Peyer's patch (tissue), 4 donors: Measurements from ENCODE around the gene TBC1D17. TPM values are rescaled to one million over a fixed set of nuclear protein-coding genes. Genes with fewer than 3 reads are reported as not detected.
A peak's percentile ranks its signal among the peaks of the same experiment; 100 is the strongest.

Experiments used
- DNase-seq, 3 donors: peaks; one replicate each; pipeline ENCODE4 v3.0.0-alpha.2; 2017 to 2019
- H3K27ac ChIP-seq, 4 donors: fragments of 200-600 bp; sonication (generic); one replicate each; pipeline ENCODE4 v1.5.1; 2016 to 2019
- H3K27me3 ChIP-seq, 2 donors: fragments of 200-600 bp; sonication (generic); one replicate each; pipeline ENCODE4 v1.5.1; 2019
- H3K36me3 ChIP-seq, 3 donors: fragments of 200-600 bp; sonication (generic); one replicate each; pipeline ENCODE4 v1.5.1; 2016 to 2019
- H3K4me1 ChIP-seq, 4 donors: fragments of 200-600 bp; sonication (generic); one replicate each; pipeline ENCODE4 v1.5.1; 2016 to 2019
- H3K4me3 ChIP-seq, 4 donors: fragments of 200-600 bp; sonication (generic); 1 replicate in 3 of 4; 2 replicates in 1 of 4; pipeline ENCODE4 v1.5.1; 2016 to 2019; ENCODE audit warnings: mild to moderate bottlenecking in 1 of 4
- H3K9me3 ChIP-seq, 4 donors: fragments of 200-600 bp; sonication (generic); one replicate each; pipeline ENCODE4 v1.5.1; 2016 to 2019; ENCODE audit warnings: mild to moderate bottlenecking in 1 of 4
- CTCF ChIP-seq, 6 experiments: fragments of 450-650 bp in 4 of 6; fragments of 200-600 bp in 2 of 6; sonication (generic) in 1 of 6; IDR thresholded peaks; one replicate each; pipeline ENCODE4 v1.5.1; 2017 to 2019; ENCODE audit warnings: antibody characterized with exemption in 6 of 6, mild to moderate bottlenecking in 3 of 6, moderate library complexity in 1 of 6
- POLR2A ChIP-seq, 2 donors: fragments of 450-650 bp; IDR thresholded peaks; one replicate each; pipeline ENCODE4 v1.5.1; 2017; ENCODE audit warnings: antibody characterized with exemption in 2 of 2, mild to moderate bottlenecking in 2 of 2, moderate library complexity in 2 of 2
- total RNA-seq, 4 donors: library from RNA; depleted of rRNA; stranded (reverse); fragments of >200 nt; gene quantifications; one replicate each; pipeline ENCODE4 v1.1.0, GENCODE V29; 2016

Gene TBC1D17
- total RNA-seq, 4 donors from 2014 or later: 22.8 to 83.3 (median 62.1) TPM

DNA sequence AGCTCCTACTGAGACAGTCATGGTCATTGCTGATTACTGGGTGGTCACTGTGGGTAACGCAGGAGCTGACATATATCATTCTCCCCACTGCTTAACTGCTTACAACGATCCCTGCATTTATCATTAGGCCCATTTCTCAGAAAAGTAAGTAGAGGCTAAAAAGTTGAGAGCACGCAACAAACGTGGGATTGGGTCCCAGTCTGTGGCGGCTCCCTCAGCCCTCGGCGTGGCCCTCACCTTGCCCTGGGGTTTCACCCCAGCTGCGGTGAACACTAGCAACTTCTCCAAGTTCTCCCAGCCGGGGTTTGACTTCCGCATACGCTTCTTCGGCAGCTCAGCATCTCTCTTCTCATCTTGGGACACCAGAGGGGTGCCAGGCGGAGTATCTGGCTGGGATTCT, 12.6 kb upstream of the TBC1D17 start:
- TF ChIP-seq CTCF (IDR thresholded peaks at IDR 0.05) (no peak), POLR2A (IDR thresholded peaks at IDR 0.05) (no peak)
- Histone ChIP-seq H3K4me3 (no peak overlapping the region), H3K27ac (no peak overlapping the region), H3K4me1 (peaks cover 0 to 41% (median 16%) of the 10 kb centered on the region in 4 donors), H3K36me3 (peaks cover 0 to 42% (median 0%) of the 10 kb centered on the region in 3 donors), H3K27me3 (no peaks in the 10 kb centered on the region), H3K9me3 (no peaks in the 10 kb centered on the region)
- no peak for DNase-seq

DNA sequence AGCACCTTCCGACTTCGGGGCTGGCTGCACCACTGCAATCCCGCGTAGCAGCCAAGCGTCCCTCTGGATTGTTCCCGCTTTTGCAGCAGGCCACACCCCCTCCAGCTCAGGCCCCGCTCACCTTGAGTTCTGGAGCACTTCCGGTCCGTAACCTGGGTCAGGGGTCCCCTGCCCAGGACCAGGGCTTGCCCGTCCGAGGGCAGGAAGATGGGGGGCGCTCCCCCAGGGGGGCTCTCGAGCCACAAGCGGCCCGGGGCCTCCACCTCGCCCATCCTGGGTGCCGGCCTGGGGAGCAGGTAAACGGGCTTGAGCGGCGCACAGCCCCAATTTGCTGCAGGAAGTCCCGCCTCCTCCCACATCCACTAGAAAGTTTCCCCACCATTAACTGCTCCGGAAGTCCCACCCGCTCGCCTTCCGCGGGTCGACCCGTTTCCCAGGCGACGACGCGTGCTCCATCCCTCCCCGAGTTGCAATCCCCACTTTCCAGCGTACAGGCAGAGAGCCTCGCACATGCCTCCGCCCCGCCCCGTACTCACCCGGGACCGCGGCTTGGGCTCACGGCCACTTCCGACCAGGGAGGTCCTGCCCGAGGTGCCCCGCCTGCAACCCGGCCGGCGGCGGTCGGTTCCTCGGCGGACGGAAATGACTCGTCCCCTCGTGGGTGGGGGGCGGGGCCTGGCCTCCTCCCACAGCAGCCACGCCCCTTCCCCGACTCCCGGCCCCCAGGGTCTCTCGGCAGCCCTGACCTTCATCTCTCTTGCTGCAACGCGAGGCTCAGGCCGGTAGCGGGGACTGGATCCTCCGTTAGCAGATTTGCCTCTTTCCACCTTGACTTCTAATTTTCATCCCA, 10.3 kb upstream of the TBC1D17 start, which contains the start of gene PNKP:
TSS of gene PNKP (minus strand) at position 644 of the 850 bp plus-strand sequence. CDS start at position 272, 372 bp downstream.
- TF ChIP-seq POLR2A (IDR thresholded peaks at IDR 0.05) (peak; percentile 56 to 68), CTCF (IDR thresholded peaks at IDR 0.05) (no peak)
- Histone ChIP-seq H3K27me3 (no peaks in the 10 kb centered on the region), H3K27ac (peak within 1 kb of the TSS; percentile 85 to 93 (median 91)), H3K9me3 (no peaks in the 10 kb centered on the region), H3K4me3 (peak within 1 kb of the TSS; percentile 57 to 89 (median 69)), H3K4me1 (peaks cover 4 to 45% (median 24%) of the 10 kb centered on the region in 4 donors), H3K36me3 (peaks cover 0 to 26% (median 0%) of the 10 kb centered on the region in 3 donors)
- peak; percentile 89 to 95 (median 94) for DNase-seq

DNA sequence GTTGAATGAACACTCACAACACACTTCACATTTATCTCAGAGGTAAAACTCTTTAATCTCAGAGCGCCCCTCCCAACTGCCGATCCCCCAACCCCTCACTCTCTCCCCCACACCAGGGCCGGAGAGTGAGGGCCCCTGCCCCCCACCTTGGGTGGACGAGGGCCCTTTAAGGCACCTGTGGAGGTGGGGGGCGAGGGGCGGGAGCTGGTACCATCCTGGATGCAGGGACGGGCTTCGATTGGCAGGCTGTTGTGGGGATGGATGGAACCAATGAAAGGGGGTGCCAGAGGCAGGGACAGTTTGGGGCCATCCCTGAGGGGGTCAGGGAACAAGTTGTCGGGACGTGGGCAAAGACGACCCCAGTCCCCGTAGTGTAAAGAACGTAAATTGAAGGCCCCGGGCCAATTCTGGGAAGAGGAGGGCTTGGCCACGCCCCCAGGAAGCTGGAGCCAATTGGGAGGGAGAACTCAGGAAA, 8.5 kb upstream of the TBC1D17 start:
- peaks cover 4 to 45% (median 24%) of the 10 kb centered on the region in 4 donors for H3K4me1 ChIP-seq
- DNase-seq: no peak
- no peaks in the 10 kb centered on the region for H3K9me3 ChIP-seq
- no peaks in the 10 kb centered on the region for H3K27me3 ChIP-seq
- H3K27ac ChIP-seq: peak overlapping the region; percentile 85 to 93 (median 91)
- TF ChIP-seq CTCF (IDR thresholded peaks at IDR 0.05) (no peak), POLR2A (IDR thresholded peaks at IDR 0.05) (no peak)
- peak overlapping the region; percentile 37 to 51 (median 50) for H3K4me3 ChIP-seq
- H3K36me3 ChIP-seq: peaks cover 0 to 17% (median 0%) of the 10 kb centered on the region in 3 donors

- H3K27ac ChIP-seq: peak overlapping the region; percentile 85 to 95 (median 91)
- peak; percentile 92 to 98 (median 98) for DNase-seq
- H3K4me3 ChIP-seq: peak overlapping the region; percentile 51 to 65 (median 62)
- H3K4me1 ChIP-seq: peaks cover 4 to 48% (median 24%) of the 10 kb centered on the region in 4 donors
- H3K27me3 ChIP-seq: no peaks in the 10 kb centered on the region
- H3K36me3 ChIP-seq: peaks cover 0 to 15% (median 0%) of the 10 kb centered on the region in 3 donors
- no peaks in the 10 kb centered on the region for H3K9me3 ChIP-seq
- TF ChIP-seq CTCF (IDR thresholded peaks at IDR 0.05) (peak in 2 of 6 experiments; percentile 33 to 36), POLR2A (IDR thresholded peaks at IDR 0.05) (peak; percentile 64 to 80)
These were observed 7.8 kb upstream of the TBC1D17 start for GRCh38 chr19:49869484-49870308.

DNA sequence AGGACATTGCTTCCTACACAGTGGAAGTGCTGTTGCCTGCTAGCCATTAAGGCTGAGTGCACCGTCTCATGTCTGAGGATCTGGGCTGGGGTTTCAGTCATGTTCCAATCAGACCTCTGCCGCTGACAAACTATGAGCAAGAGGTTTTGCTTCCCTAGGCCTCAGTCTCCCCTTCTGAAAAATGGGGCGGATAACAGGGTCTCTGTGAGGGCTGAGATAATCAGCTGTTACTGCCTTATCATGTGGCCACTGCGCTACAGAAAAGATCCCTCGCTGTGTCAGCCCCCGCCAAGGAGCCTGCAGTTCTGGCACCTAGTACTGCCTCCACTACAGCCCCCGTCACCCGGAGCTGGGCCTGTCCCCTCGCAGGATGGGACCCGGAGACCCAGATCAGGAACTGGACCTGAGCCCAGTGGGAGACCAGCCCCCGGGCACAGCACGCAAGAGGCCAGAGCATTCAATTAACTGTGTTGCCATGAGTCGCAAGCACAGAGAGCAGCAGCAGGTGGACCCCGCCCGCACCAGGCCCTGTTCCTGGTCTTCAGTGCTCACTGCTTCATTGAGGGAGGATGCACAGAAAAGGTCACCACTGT, 7.1 kb upstream of the TBC1D17 start:
- Histone ChIP-seq H3K4me3 (peak overlapping the region; percentile 51 to 65 (median 62)), H3K9me3 (no peaks in the 10 kb centered on the region), H3K27ac (peak overlapping the region; percentile 85 to 95 (median 91)), H3K36me3 (peaks cover 0 to 15% (median 0%) of the 10 kb centered on the region in 3 donors), H3K27me3 (no peaks in the 10 kb centered on the region), H3K4me1 (peaks cover 5 to 49% (median 24%) of the 10 kb centered on the region in 4 donors)
- no peak for TF ChIP-seq CTCF (IDR thresholded peaks at IDR 0.05)
- TF ChIP-seq POLR2A (IDR thresholded peaks at IDR 0.05): no peak
- no peak for DNase-seq
